NCI-H1930 (cell line): ENCODE results near the gene THAP3.

Experiments
- DNase-seq, 2 experiments: peaks; one replicate each; lab custom pipeline; 2025; lab: John Stamatoyannopoulos, UW

The THAP3 gene, protein sequence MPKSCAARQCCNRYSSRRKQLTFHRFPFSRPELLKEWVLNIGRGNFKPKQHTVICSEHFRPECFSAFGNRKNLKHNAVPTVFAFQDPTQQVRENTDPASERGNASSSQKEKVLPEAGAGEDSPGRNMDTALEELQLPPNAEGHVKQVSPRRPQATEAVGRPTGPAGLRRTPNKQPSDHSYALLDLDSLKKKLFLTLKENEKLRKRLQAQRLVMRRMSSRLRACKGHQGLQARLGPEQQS

DNA sequence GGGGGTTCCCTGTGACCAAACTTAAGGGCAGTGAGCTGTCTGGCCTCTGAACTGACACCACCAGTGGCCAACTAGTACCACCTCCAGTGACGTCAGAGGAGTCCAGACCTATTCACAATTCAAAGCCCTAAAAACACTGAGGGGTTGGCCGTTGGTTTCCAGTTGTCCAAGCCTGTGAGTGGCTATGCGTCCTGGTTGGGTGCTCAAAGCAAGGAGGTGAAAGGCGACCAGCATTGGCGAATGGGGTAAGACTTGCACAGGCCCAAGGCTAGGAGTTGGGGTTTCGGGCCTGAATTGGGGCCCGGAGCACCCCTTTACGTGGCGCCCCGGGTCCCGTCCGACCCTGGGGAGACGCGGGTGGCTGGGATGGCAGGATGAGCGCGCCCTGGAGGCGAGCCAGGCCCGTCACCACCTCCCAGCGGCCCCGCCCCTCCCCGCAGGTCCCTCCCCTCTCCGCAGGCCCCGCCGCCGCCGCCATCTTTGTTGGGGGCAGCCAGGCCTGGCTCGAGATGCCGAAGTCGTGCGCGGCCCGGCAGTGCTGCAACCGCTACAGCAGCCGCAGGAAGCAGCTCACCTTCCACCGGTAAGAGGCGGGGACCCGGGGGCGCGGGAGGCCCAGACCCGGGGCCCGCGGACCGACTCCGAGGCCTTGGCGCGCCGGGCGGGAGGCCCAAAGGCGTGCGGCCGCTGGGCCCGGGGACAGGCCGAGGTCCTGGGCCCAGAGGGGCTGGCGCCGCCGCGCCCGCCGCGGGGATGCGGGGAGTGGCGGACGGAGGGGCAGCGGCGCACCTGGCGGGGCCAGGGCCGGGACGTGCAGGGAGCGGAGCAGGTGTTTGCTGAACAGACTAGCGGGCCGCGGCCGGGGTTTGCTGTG lies at the start of gene THAP3:
TSS of gene THAP3 (plus strand) at position 159 of the 874 bp plus-strand sequence. CDS start at position 510, 351 bp downstream.
- DNase-seq = peak; percentile 63 to 77

DNA sequence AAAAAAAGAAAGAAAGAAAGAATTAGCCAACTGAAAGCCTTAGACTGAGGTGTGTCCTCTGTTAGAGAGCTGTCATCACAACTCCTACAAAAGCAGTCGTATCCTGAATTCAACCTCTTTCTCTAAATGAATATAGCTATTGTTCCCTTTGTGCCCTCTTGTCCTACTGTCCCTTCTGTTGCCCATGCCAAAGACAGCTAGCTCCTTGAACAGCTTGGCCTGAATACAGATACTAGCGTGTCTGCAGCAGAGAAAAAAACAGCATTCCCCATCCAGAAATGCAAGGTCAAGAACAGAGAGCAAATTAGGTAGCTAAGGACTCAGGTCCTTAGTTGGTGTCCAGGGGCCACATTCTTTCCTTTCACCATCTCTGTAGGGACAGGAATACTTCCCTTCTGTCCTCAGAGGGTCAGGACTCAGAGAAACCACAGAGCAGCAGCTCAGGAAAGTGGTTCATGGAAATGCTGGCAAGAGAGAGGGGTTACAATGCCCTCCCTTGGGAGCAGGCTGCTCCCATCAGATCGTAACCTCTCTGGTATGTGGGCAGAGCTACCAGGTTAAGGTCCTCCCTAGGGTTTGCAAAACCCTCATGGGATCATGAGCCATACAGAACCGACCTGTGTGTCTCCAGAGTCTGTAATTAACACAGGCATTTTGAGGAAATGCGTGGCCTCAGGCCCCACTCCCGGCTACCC lies 46.7 kb upstream of the THAP3 start:
- DNase-seq = no peak

DNA sequence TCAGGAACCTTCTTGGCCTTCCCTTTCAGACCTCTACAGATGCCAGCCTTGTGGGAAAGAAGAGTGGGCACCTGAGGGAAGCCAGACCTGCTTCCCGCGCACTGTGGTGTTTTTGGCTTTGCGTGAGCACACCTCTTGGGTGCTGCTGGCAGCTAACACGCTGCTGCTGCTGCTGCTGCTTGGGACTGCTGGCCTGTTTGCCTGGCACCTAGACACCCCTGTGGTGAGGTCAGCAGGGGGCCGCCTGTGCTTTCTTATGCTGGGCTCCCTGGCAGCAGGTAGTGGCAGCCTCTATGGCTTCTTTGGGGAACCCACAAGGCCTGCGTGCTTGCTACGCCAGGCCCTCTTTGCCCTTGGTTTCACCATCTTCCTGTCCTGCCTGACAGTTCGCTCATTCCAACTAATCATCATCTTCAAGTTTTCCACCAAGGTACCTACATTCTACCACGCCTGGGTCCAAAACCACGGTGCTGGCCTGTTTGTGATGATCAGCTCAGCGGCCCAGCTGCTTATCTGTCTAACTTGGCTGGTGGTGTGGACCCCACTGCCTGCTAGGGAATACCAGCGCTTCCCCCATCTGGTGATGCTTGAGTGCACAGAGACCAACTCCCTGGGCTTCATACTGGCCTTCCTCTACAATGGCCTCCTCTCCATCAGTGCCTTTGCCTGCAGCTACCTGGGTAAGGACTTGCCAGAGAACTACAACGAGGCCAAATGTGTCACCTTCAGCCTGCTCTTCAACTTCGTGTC lies 45.9 kb upstream of the THAP3 start:
- no peak for DNase-seq

- peak; percentile 94 to 96 for DNase-seq
These were observed 45.1 kb upstream of the THAP3 start, which contains the start of gene ZBTB48 for GRCh38 chr1:6579374-6580118. Gene ZBTB48, plus strand, starts transcription at chr1:6579994. Its CDS starts 616 bp downstream, at chr1:6580610.

DNA sequence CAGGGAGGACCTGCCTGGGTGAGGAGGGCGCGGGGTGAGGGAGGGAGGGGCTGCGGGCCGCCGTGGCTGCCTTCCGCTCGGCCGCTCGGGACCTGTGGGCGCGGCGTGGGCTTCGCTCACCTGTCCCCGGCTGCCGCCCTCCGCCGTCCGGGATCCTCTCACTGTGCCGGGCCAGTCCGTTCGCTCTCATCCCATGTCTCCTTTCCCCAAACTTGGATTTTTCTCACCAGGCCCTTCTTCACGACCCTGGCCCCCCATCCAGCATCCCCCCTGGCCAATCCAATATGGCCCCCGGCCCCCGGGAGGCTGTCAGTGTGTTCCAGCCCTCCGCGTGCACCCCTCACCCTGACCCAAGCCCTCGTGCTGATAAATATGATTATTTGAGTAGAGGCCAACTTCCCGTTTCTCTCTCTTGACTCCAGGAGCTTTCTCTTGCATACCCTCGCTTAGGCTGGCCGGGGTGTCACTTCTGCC lies 44.5 kb upstream of the THAP3 start:
- no peak for DNase-seq

GRCh38 chr1:6580593-6581409 lies 43.9 kb upstream of the THAP3 start:
- no peak for DNase-seq

DNA sequence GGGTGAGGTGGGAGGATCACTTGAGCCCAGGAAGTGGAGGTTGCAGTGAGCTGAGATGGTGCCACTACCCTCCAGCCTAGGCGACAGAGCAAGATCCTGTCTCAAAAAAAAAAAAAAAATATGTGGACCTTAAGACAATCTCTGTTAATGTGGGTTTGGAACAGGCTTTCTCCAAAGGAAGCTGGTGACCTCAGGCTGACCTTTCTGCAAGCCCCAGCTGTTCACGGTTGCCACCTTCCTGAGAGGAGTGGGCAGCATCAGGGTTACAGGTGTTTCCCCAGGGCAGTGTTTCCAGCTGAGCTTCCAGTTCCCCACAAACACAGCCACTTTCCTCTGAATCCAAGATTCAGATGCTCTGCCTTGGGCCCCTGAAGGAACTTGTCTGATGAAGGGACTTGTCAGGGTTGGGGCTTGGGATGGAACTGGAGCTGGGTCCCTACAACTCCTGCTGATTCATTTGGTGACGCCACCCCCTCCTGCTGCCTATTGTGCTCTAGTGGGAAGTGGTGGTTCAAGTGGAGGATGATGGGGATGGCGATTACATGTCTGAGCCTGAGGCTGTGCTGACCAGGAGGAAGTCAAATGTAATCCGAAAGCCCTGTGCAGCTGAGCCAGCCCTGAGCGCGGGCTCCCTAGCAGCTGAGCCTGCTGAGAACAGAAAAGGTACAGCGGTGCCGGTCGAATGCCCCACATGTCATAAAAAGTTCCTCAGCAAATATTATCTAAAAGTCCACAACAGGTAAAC lies 42.9 kb upstream of the THAP3 start:
- DNase-seq = no peak

DNA sequence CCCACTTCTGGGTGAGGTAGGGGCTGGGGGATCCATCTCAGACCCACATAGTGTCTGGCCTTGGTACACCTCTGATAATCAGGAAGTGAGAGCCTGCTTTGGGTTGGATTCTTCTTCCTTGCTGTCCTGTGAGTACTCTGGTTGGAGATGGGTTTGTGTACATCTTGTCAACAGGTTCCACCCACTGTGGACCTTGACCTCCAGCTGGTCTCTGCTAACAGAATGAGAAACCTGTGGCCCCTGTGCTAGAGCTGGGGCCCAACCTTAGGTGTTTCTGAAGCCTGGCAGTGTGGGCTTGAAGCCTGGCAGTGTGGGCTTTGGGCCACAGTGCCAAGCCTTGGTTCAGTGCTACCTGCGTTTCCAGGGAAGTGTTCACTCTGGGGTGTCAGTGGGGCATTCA lies 42.3 kb upstream of the THAP3 start:
- no peak for DNase-seq

DNA sequence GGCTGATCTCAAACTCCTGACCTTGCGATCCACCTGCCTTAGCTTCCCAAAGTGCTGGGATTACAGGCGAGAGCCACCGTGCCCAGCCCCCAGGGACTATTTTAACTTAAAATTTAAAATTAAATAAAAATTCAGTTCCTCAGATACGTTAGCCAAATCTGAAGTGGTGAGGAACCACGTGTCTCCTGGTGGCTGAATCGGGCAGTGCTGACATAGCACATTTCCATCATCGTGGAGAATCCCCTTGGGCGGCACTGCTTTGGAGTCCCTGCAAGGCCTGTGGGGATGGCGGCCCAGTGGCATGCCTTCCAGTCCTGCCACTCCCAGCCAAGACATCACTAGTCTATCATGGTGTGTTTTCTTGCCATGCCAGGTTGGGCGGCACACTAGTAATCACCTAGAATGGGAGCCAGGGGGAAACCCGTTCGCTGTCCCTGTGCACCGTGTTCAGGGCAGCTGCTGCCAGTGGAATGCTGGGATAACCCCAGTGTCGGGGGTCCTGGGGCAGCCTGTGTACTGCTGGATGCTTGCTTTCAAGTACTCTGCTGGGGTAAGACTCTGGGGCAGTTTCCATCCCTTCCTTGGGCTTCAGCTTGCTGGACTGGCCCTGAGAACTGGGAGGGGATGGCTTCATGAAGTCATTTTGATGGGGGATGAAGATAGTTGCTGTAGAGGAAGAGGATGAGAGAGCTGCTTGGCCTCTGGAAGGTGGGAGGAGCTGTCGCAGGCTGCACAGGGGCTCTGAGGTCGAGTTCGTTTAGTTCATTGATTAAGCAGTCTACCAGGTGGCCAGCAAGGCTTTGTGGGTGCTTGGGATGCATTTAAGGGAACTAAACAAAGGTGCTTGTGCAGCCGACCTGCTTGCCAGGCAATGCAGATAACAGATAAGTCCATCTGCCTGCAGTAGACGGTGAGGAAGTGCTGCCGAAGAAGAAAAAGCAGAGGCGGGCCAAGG lies 40.3 kb upstream of the THAP3 start:
- DNase-seq = no peak

DNA sequence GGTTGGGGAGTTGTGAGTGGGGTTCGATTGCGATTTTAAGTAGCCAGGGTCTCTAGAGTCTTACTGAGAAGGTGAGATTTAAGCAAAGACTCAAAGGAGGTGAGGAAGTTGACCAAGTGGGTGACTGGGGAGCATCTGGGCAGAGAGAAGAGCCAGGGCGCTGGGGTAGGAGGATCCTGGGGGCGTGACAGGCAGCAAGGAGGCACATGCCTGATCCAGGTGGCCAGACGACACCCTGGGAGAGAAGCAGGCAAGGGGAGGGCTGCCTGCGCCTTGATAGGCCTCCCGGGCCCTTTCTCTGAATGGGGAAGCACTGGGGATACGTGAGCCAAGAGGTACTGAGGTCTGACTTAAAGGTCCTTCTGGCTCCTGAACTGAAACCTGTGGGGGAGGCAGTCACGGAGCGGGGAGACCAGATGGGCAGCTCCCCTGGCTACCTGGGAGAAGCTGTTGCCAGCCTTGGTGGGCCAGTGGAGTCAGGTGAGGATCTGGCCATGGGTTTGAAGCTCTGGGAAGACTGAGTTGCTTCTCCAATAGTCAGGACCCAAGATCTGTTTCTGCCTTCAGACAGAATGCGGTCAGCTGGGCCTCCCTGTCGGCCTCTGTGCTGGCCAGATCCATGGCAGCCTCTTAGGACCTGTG lies 39.5 kb upstream of the THAP3 start:
- DNase-seq = no peak

- no peak for DNase-seq
These were observed 38.8 kb upstream of the THAP3 start for GRCh38 chr1:6585841-6586240.

- DNase-seq = no peak
These were observed 38.3 kb upstream of the THAP3 start for GRCh38 chr1:6586404-6586816.

DNA sequence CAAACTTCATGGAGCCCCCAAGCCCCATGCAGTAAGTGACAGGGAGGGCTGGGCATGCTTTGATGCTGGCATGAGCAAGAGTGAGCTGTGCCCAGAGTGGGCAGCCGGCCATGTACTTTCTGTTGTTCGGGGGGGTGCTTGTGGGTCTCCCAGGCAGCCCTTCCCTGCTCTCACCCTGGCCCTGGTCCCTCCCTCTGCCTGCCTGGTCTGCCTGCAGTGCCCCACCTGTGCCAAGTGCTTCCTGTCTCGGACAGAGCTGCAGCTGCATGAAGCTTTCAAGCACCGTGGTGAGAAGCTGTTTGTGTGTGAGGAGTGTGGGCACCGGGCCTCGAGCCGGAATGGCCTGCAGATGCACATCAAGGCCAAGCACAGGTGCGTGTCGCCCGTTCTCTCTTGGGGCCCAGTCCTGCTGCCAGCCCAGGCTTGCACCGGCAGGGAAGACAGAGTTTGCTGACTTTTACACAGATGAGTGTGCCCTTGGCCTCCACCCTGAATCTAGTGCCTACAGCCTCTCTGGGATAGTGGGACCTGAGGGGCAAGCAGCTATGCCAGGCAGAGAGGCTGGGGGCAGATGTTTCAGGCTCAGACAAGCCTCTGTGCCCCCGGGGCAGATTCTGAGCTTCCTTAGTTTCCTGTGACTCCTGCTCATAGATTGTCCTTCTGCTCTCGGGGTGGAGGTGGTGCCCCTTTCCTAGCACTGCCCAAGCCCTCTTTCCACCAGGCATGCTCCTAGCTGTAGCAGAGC lies 37.2 kb upstream of the THAP3 start:
- no peak for DNase-seq

- DNase-seq = no peak
These were observed 36.4 kb upstream of the THAP3 start for GRCh38 chr1:6588128-6588892.

DNA sequence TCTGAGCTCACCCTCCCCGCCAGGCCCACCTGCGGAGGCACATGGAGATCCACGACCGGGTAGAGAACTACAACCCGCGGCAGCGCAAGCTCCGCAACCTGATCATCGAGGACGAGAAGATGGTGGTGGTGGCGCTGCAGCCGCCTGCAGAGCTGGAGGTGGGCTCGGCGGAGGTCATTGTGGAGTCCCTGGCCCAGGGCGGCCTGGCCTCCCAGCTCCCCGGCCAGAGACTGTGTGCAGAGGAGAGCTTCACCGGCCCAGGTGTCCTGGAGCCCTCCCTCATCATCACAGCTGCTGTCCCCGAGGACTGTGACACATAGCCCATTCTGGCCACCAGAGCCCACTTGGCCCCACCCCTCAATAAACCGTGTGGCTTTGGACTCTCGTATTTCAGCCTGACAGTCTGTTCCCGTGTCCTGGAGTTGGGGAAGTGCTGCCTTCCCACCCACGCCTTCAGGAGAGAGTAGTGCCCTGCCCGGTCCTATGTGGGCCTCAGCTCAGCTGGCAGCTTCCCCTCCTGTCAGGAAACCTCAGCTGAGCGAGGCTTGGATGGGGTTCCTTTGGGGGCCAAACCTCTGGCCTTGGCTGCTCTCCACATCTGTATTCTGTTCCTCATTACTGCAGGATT lies 35.7 kb upstream of the THAP3 start:
- no peak for DNase-seq

DNA sequence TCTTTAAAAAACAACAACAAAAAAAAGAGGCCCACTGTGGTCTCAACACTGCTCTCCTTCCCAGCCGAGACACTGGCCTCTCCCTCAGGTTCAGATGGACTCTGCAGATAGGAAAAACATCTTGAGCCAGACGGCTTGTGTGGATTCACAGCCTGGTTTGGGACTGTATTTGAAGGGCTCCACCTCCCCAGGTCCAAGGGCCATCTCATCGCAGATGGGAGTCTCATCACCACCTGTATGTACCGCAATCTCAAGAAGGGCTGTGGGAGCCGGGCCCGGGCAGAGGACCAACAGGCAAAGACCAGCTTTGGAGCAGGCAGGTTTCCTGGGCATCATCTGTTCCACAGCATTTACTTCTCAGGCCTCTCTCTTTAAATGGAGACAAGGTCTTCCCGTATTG lies 34.6 kb upstream of the THAP3 start:
- DNase-seq = no peak
